Hematopoietic multipotent progenitor cell treated with erythropoietin and hydrocortisone succinate and interleukin-3 and kit ligand, for 17 days (in vitro differentiated cells): ENCODE data around the gene APBB1.

Source experiments
- DNase-seq: peaks from one replicate; pipeline ENCODE4 v3.0.0-alpha.2; 2015; ENCODE audit warnings: low spot score

The APBB1 gene

DNA sequence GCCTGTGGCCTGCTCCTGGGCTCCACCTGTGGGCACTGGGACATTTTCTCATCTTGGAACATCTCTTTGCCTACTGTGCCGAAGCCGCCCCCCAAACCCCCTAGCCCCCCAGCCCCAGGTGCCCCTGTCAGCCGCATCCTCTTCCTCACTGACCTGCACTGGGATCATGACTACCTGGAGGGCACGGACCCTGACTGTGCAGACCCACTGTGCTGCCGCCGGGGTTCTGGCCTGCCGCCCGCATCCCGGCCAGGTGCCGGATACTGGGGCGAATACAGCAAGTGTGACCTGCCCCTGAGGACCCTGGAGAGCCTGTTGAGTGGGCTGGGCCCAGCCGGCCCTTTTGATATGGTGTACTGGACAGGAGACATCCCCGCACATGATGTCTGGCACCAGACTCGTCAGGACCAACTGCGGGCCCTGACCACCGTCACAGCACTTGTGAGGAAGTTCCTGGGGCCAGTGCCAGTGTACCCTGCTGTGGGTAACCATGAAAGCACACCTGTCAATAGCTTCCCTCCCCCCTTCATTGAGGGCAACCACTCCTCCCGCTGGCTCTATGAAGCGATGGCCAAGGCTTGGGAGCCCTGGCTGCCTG lies 27.3 kb downstream of the APBB1 start:
- DNase-seq: no peak

DNA sequence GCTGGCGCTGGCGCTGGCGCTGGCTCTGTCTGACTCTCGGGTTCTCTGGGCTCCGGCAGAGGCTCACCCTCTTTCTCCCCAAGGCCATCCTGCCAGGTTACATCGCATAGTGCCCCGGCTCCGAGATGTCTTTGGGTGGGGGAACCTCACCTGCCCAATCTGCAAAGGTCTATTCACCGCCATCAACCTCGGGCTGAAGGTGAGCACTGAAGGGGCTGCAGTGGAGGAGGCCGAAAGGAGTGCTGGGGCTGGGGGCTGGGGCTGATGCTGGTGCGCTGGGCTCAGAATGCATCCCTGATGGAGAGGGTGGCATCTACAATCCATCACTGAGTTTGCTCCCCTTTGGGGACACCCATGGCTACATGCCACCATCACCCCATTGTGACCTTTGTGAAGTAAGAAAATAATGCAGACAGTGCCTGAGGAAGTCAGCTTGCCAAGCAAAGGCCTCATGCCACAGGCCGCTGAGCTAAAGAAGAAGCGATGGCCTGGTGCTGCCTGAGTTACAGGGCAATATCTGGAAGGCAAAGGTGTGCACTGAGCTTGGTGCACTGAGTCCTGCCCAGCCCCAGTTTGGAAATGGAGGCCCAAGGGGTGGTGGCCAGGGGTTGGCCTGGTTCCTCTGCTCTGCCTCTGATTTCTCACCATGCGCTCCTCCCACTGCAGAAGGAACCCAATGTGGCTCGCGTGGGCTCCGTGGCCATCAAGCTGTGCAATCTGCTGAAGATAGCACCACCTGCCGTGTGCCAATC lies 28.0 kb downstream of the APBB1 start:
- no peak for DNase-seq

DNA sequence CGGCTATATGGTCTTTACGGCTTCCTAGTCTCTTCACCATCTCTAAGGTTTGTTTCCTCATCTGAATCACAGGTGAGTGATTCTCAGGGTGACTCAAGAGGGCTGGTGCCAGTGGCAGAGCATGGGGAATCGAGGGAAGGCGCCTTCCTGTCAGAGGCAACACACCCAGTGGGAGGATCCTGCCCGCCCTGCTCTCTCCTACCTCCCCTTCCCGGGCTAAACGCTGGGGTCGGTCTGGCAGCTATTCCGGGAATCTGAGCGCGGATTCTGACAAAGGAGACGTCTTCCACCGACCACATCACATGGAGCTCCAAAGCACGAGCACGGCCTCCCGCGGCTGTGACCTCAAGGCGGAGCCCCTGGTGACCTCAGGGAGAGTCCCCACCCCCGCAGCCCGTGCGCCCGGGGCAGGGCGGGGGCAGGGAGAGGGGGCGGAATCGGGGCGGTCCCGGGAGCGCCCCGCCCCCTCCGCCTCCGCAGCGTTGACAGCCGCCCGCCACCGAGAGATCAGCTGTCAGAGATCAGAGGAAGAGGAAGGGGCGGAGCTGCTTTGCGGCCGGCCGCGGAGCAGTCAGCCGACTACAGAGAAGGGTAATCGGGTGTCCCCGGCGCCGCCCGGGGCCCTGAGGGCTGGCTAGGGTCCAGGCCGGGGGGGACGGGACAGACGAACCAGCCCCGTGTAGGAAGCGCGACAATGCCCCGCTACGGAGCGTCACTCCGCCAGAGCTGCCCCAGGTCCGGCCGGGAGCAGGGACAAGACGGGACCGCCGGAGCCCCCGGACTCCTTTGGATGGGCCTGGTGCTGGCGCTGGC lies 28.8 kb downstream of the APBB1 start, which contains the start of gene SMPD1:
Gene SMPD1 (plus strand): TSS at position 570 of the 813 bp plus-strand sequence. CDS start 125 bp downstream, at position 695.
- peak; percentile 92 for DNase-seq

DNA sequence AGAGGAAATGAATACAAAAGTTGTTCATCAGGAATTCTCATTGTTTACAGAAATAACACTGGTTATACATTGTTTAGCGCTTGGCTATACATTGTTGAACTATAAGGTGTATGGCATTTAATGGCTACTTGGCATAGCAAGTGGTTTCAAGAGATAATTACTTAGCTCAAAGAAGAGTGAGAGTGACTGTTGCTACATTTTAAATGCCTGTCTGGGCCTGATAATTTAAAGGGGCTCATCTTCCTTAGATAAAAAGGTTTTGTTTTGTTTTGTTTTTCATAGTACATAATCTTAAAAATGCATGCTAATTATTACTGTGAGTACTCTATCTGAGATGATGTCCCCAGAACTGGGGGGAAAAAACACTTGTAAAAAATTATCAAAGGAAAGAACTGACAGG lies 30.1 kb downstream of the APBB1 start:
- DNase-seq: peak; percentile 32

DNA sequence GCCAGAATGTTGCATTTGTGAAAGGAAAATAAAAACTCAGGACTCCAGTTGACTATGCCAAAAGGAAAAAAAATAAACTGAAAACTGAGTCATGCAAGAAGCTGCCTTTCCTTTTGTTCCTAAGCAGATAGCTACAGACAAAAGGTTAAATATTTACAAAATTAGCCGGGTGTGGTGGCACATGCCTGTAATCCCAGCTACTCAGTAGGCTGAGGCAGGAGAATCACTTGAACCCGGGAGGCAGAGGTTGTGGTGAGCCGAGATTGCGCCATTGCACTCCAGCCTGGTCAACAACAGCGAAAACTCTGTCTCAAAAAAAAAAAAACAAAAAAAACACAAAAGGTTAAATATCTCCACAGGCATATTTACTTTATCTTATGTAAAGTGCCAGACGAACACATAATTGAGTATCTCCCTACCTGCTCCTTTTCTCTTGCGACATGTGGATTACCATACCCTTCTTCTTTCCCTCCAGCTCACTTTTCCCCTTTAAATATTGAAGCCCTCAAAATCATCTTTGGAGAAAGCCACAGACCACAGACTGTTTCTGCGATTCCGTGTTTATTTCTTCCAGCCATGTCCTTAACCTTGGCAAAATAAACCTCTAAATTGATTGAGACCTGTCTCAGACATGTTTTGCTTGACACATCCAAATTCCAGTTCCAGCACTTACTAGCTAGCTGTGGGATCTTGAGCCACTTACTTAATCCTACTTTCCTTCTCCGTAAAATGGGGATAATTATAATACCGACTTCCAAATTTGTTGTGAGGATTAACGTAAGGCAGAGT lies 30.9 kb downstream of the APBB1 start:
- no peak for DNase-seq

DNA sequence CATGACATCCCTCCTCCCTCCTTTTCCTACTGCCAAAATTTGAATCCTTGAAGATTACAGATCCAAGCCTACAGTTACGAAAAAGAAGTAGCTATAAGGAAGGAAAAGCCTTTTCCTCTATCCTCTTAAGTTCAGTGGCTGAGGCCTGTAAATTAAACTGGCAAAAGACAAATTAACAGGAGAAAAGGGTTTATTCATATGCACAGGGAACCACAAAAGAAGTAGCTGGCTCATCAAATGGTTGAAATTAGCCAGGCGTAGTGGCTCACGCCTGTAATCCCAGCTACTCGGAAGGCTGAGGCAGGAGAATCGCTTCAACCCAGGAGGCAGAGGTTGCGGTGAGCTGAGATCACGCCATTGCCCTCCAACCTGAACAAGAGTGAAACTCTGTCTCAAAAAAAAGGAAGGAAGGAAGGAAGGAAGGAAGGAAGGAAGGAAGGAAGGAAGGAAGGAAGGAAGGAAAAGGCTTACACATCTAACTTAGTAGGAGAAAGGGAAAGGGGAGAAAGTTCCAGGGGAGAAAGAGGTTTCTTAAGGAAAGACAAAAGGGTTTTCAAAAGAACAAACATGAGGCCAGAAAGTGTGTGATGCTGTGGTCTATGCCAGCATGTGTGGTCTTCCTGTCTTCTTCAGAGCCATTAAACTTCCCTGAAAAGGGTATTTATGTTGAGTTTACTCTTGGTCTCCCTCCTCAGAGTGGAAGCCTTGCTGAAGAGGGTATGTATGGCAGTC lies 33.7 kb downstream of the APBB1 start:
- no peak for DNase-seq

DNA sequence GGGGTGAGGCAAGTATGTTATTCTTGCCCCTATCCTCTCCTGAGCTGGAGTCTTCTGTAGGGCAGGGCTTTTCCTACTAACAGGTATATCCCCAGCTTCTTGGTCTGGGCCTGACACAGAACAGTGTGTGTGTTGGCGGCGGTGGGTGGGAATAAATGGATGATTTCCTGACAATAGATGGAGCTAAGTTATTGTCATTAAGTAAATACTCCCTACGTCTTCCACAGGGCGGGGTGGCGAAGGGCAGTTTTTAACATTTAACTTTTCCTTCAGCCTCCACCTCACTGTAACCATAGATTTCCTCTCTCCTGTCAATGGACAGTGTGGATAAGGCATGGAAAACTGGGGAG lies 40.3 kb downstream of the APBB1 start:
- DNase-seq: no peak

DNA sequence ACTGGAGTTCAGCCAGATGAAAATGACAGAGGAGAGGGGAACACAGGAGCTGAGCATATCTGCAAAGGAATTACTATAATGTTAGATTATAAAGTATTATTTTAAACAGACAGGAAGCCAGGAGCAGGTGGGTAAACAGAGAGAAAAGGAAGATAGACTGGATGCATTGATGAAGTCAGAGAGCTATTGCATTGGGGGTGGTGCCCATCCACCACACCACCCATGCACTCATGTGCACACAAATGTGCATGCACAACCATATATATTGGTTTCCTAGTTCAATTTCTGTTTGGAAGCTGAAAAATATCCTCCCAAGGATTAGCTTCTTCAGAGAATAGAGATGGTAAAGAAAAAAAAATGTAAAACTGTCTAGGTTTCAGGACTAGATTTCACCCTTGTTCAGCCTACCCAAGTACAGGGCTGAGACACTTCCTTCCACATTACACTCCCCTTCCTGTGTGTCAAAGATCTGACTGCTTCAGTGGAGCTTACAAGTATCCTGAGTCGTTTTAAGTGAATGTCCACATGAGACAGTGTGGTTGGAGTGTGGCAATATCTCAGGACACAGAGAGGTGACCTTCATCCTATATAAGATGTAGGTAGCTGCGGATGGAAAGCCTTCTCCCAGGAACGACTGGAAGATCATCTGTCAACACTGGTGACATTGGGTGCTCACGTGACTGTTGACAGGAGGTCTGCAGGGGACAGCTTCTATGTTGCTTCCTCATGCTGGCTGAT lies 40.8 kb downstream of the APBB1 start:
- DNase-seq: no peak

DNA sequence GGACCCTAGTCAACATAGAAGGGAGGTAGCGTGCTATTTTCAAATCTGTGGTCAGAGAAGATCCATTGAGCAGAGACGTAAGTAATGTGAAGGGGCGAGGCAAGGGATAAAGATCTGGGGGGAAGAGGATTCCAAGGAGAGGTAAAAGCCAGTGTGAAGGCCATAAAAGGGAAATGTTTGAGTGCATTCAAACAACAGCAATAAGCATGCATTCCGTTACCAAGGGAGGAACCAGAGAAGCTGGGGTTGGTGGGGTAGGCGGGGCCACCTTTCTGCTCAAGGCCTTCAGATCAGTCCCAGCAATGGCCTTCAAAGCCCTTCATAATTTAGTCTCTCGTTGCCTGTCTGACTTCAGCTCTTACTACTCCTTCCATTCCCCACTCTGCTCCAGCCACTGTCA lies 47.1 kb downstream of the APBB1 start:
- DNase-seq: no peak

DNA sequence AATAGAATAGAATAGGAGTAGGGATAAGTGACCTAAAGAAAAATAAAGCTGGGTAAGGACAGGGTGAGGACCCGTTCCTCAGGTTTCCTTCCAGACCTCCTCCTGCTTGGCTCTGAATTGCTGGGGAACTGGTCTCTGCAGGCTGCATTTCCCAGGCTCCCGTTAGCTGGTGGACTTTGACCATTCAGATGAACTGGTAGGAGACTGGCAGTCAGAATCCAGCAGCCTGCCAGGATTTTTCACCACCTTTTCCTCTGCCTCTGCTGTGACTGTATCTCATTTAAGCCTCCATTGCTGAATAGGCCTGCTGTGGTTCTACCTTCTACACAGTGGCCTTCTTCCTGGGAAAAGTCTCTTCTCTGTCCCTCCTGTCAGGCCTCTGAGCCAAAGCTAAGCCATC lies 53.2 kb downstream of the APBB1 start:
- no peak for DNase-seq

DNA sequence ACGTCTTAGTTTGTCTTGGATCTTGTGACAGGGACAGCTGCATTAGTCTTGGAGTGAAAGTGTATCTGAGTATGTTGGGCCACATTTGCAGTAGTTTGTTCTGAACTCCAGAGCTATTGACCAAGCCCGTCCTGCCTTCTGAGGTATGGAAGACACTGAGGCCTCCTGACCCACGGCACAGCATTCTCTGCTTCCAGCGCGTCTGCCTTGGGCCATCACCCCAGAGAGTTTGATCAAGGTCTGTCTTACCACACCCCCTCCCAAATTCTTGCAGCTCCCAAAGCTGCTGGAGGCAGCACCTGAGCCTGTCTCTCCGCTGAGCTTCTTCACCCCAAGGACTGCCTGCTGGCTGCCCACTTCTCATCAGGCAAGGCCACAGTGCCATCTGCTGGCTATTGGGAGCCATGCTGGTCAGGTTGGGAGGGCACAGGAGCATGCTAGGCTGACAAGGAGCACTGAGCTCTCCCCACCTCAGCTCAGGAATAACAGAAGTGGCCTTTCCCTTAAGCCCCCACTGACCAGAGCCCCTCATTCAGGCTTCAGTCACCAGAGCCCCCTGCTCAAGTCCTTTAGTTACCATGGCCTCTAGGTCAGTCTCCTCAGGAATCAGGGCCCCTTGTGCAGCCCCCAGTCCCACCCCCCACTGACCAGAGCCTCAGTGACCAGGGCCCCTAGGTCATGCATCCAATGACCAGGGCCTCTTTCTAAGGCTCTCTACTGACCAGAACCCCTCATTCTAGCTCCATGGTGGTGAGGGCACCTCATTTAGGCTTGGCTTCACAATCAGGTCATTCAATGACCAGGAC lies 55.8 kb downstream of the APBB1 start:
- DNase-seq: peak; percentile 58

DNA sequence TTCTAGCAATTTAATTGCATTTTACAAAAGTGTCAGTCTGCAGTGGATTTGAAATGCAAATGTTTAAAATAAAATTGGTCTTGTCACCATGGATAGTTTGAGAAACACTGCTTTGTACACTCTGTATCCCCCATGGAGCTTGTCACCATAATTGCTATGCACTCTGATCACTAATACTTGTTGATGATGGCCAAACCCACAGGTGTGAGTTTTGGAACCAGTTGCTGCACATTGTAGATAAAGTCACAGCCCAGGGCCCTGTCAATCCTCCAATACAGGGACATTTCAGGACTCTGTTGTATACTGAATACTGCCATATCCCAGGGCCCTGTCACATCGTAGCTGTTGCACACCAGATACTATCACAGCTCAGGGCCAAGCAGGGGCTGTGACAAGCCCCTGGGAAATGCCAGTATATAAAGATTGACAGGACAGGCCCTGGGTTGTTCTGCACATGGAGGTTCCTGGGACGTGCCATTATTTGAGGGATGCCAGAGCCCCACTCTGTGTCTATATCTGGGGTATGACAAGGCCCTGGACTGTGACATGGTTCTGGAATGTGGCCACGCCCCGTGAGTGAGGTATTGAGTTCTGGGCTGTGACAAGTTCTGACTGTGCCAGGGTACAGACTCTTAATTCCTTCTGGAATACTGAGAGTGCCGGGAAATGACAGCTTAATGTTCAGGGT lies 56.6 kb downstream of the APBB1 start:
- DNase-seq: no peak

DNA sequence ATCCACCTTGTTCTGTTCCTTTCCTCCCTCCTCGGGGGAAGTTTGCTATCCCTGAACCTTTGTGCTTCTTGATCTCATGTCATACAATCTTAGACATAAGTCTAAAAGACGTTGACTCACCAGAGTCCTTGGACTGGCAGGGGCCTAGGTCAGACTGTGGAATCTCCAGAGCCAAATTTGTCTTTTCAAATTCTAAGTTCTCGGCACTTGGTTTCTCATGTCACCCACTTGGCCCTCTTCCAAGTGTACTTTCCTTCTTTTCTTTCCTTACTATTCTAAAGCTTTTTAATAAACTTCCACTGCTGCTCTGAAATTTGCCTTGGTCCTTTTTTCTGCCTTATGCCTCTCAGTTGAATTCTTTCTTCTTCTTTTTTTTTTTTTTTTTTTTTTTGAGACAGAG lies 58.7 kb downstream of the APBB1 start:
- DNase-seq: no peak

DNA sequence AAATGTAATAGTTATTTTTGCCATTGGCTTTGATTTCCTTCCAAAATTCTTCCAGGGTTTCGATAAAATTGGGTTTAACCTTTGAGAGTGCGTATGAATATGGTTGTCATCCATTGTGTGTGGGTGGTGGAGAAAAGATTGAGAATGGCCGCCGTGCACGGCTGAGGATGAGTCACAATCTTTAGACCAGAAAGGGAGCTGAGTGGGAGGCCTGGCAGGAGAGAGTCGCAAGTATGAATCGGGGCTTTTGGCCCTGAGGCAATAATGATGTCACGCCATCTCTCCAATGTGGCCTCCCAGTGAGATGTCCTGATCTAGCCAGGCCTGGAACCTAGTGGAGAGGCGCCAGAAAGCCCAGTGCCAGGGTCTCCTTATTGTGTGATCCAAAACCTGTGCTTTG lies 61.7 kb downstream of the APBB1 start:
- no peak for DNase-seq

DNA sequence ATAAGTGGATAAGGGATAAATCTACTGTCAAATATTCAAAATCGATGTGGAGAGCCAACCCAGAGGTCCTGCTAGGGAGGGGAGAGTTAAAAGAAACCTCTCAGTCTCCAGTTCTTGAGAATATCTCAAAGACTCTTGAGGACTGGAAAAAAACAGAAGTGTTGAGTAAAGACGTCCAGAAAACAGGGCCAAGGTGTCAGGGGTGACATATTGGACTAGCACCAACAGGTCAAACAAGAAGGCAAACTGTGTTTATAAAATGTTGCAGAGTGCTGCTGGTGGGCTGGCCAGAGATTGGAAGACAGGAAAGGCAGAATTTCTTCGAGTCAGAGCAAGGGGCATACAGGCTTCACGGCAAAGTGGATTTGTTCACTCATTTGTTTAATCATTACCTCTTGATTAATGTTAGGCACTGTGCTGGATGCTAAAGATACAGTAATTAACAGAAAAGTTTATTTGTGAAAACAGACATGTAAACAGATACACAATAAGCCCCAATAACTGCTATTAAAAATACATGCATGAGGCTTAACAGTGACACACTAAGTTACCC lies 62.3 kb downstream of the APBB1 start:
- DNase-seq: no peak

DNA sequence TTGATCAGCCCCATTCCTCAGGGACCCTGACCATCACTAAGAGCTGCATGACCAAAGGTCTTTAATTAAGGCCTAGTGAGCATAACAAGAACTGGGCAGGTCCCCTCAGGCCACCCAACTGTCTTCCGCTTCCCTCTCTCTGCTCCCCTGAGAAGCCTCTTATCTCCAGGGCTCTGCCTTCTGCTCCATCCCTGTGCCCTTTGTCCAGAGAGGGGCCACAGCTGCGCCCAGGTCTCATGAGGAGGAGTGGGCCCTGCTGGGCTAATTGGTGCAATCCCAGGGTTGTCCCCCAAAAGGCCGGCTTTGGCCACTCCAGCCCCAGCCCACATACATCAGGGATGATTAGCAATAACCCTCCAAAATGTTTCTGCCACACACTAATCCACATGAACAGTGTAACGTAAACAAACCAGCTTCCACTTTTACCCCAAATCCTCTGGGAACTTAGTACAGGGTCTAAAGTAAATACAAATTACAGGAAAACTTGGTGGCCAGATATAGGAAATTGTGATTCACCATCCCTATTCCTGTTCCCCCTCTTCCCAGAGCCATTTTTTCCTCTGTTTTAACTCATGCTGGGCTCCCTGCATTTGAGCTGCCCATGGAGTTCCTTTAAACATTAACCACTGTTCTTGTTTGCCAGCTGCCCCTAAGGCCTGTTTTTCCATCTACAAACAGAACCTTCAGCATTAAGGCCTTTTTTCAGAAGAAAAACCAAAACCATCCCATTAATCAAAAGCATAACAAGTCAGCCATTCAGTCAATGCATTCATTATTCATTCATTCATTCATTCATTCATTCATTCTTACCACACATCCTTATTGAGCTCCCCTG lies 64.0 kb downstream of the APBB1 start:
- no peak for DNase-seq

DNA sequence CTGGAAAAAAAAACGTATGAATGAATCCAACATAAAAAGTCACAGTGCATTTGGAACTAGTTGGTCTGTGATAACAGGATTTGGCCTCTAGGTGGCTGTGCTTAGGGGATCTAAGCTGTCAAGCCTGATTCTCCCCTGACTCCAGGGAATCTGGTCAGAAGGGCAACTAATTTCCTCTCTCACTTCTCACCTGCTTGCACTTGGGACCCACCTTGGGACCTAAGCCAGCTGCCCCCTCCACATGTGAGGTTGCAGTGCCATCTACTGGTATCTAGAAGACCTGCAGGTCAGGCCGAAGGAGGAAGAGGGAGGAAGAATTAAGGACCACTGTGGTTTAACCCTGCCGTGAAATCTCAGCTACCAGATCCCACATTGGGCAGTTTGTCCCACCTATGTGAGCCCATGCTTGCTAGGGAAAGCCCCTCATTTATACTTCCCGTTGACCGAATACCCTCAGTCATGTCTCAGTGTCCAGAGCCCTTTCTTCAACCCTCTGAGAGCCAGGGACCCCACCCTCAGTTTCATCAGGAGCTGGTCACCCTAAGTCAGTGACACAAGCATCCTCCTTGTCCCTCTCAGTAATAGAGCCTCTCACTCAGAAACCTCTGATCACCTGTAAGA lies 65.4 kb downstream of the APBB1 start:
- DNase-seq: peak; percentile 64
